ENCODE measurements around the gene TMEM256. TPM values are rescaled to one million over a fixed set of nuclear protein-coding genes. Genes with fewer than 3 reads are reported as not detected.

TMEM256 gene
- total and polyA plus RNA-seq, 2 donors (not counting 3 experiments of a cell fraction or from before 2014, with no cell fraction given) = 67.4 to 148 TPM

DNA sequence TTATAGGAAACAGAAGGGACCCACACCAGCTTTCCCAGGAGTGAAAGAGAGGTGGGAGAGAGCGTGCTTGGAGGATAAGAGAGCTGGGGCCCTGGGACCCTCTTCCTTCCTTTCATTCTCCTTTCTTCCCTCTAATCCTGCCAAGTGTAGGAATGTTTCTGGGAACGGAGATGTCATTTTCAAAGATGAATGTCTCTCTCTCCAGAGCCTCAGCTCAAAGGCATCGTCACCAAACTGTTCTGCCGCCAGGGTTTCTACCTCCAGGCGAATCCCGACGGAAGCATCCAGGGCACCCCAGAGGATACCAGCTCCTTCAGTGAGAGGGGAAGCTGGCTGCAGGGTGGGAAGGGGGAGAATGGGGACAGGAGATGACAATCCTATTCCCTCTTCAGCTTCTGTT is 37.4 kb upstream of the TMEM256 start:
- H3K9me1 ChIP-seq (replicated peaks; ENCODE audit: control insufficient read depth, extremely low read depth, insufficient read depth, low read length) = no peaks in the 10 kb centered on the region
- dilution Hi-C loops (cut with MboI; ENCODE audit: extremely low pct_ligation_motif_present, low sequenced_read_pairs) (no loop called here), intact Hi-C loops (cut with micrococcal nuclease) (no loop called here)
- ChIA-PET POLR2A (interaction anchor here (0.6 to 1.6 kb wide), 3 partner anchors 43 to 133 kb away, joined by 4 to 6 read pairs (median 5); partner anchors contain the start of gene POLR2A), CTCF (interaction anchor here (0.6 to 3.0 kb wide), 9 partner anchors 8 to 119 kb away, joined by 3 to 17 read pairs (median 3); no protein-coding TSS in a partner anchor)
- H3K4me1 ChIP-seq (ENCODE audit: control insufficient read depth, extremely low read depth, insufficient read depth, low read length) = peaks cover 23% of the 10 kb centered on the region
- FAIRE-seq (no peak), DNase-seq (ENCODE audit: low read depth, low spot score) (no peak)
- H3K27ac ChIP-seq (ENCODE audit: insufficient read depth, low read depth, low read length) = no peak overlapping the region
- H3K27me3 ChIP-seq (ENCODE audit: control insufficient read depth in 2 of 2, insufficient read depth in 2 of 2, low read length in 2 of 2) = peaks cover 23 to 34% of the 10 kb centered on the region in 2 experiments
- H3K4me2 ChIP-seq (ENCODE audit: insufficient read depth, low read length) = no peak overlapping the region
- no peak overlapping the region for H2AFZ ChIP-seq (ENCODE audit: low read depth, low read length)
- H3K9me3 ChIP-seq (replicated peaks; ENCODE audit: control insufficient read depth, insufficient read depth, low read length) = no peaks in the 10 kb centered on the region
- TF ChIP-seq MYC (IDR thresholded peaks at IDR 0.05; ENCODE audit: low read depth, low read length) = no peak
- TF ChIP-seq FOS (IDR thresholded peaks at IDR 0.05; ENCODE audit: borderline replicate concordance, insufficient read depth, low read length) = no peak
- TF ChIP-seq GATA2 (IDR thresholded peaks at IDR 0.05; ENCODE audit: insufficient read depth, insufficient read length, low read depth, low read length) = no peak
- no peak for TF ChIP-seq JUN (IDR thresholded peaks at IDR 0.05; ENCODE audit: borderline replicate concordance, insufficient read depth, insufficient read length, low read depth)
- TF ChIP-seq POLR2A (IDR thresholded peaks at IDR 0.05; ENCODE audit: low read depth, low read length) = no peak
- TF ChIP-seq, protein P1, sequence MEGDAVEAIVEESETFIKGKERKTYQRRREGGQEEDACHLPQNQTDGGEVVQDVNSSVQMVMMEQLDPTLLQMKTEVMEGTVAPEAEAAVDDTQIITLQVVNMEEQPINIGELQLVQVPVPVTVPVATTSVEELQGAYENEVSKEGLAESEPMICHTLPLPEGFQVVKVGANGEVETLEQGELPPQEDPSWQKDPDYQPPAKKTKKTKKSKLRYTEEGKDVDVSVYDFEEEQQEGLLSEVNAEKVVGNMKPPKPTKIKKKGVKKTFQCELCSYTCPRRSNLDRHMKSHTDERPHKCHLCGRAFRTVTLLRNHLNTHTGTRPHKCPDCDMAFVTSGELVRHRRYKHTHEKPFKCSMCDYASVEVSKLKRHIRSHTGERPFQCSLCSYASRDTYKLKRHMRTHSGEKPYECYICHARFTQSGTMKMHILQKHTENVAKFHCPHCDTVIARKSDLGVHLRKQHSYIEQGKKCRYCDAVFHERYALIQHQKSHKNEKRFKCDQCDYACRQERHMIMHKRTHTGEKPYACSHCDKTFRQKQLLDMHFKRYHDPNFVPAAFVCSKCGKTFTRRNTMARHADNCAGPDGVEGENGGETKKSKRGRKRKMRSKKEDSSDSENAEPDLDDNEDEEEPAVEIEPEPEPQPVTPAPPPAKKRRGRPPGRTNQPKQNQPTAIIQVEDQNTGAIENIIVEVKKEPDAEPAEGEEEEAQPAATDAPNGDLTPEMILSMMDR (IDR thresholded peaks at IDR 0.05; ENCODE audit: extremely low read depth in 1 of 2, insufficient read depth in 1 of 2, low read depth in 1 of 2, low read length in 2 of 2) = no peak
- no peak for TF ChIP-seq POLR2AphosphoS5 (IDR thresholded peaks at IDR 0.05; ENCODE audit: insufficient read depth, low read depth, low read length)
- no peak for TF ChIP-seq EZH2 (IDR thresholded peaks at IDR 0.05; ENCODE audit: borderline replicate concordance, low read depth, low read length, severe bottlenecking)
- TF ChIP-seq, protein P2, sequence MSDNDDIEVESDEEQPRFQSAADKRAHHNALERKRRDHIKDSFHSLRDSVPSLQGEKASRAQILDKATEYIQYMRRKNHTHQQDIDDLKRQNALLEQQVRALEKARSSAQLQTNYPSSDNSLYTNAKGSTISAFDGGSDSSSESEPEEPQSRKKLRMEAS (IDR thresholded peaks at IDR 0.05; ENCODE audit: insufficient read depth, insufficient read length) = no peak
- BruUV-seq (replicated peaks) = no TSS peak
- H4K20me1 ChIP-seq (replicated peaks; ENCODE audit: control insufficient read depth, extremely low read depth, insufficient read depth, low read length) = no peaks in the 10 kb centered on the region
- H3K79me2 ChIP-seq (ENCODE audit: control insufficient read depth, insufficient read depth, low read length) = no peaks in the 10 kb centered on the region
- H3K9ac ChIP-seq (replicated peaks; ENCODE audit: extremely low read depth, insufficient read depth, low read length) = no peak overlapping the region
- no peak overlapping the region for H3K4me3 ChIP-seq (replicated peaks in 1 of 3; ENCODE audit: insufficient read depth in 1 of 3, low read depth in 1 of 3, low read length in 3 of 3)
- no peaks in the 10 kb centered on the region for H3K36me3 ChIP-seq (ENCODE audit: control insufficient read depth in 2 of 2, extremely low read depth in 1 of 2, insufficient read depth in 2 of 2, low read length in 2 of 2)

Data from endothelial cell of umbilical vein (primary cell).